CD4-positive, alpha-beta T cell treated with Interleukin-17A for 1 hour (primary cell): ENCODE measurements around the gene NUPR1.
"Not testable (repeated sequence)": the region's sequence is repeated elsewhere in the genome, so short reads cannot be mapped to it uniquely, and the experiment has no call there.

Experiments
- DNase-seq: peaks from one replicate; pipeline ENCODE4 v3.0.0-alpha.2; 2020

The NUPR1 gene

GRCh38 chr16:28538733-28539596 lies at the start of gene NUPR1:
NUPR1 (minus strand) TSS chr16:28538974; CDS start chr16:28538907, 67 bp downstream.
- no peak for DNase-seq

- DNase-seq: no peak
These were observed 48.6 kb upstream of the NUPR1 start for GRCh38 chr16:28587386-28587785.

GRCh38 chr16:28586466-28586865 lies 47.7 kb upstream of the NUPR1 start:
- no peak for DNase-seq

GRCh38 chr16:28585674-28586073 lies 46.9 kb upstream of the NUPR1 start:
- DNase-seq: no peak

- no peak for DNase-seq
These were observed 42.0 kb upstream of the NUPR1 start for GRCh38 chr16:28580726-28581315.

- DNase-seq: no peak
These were observed 36.8 kb upstream of the NUPR1 start for GRCh38 chr16:28575446-28576109.

- DNase-seq: no peak
These were observed 36.2 kb upstream of the NUPR1 start for GRCh38 chr16:28574925-28575324.

- no peak for DNase-seq
These were observed 35.3 kb upstream of the NUPR1 start for GRCh38 chr16:28573738-28574718.

- DNase-seq: no peak
These were observed 34.1 kb upstream of the NUPR1 start for GRCh38 chr16:28572696-28573510.

- no peak for DNase-seq
These were observed 31.4 kb upstream of the NUPR1 start for GRCh38 chr16:28569968-28570752.

GRCh38 chr16:28569021-28569420 lies 30.2 kb upstream of the NUPR1 start:
- no peak for DNase-seq

- no peak for DNase-seq
These were observed 28.5 kb upstream of the NUPR1 start for GRCh38 chr16:28567292-28567691.

- not testable (repeated sequence) for DNase-seq
These were observed 27.6 kb upstream of the NUPR1 start for GRCh38 chr16:28566233-28566925.

GRCh38 chr16:28563218-28563617 lies 24.4 kb upstream of the NUPR1 start:
- no peak for DNase-seq

- DNase-seq: no peak
These were observed 23.4 kb upstream of the NUPR1 start for GRCh38 chr16:28562199-28562598.

GRCh38 chr16:28561557-28562187 lies 22.9 kb upstream of the NUPR1 start:
- DNase-seq: no peak

GRCh38 chr16:28558456-28558855 lies 19.7 kb upstream of the NUPR1 start:
- DNase-seq: no peak

GRCh38 chr16:28556914-28557320 lies 18.1 kb upstream of the NUPR1 start:
- DNase-seq: no peak

- peak; percentile 10 for DNase-seq
These were observed 16.8 kb upstream of the NUPR1 start for GRCh38 chr16:28555561-28555960.
